Fibroblast of the aortic adventitia (primary cell): ENCODE data around the gene ZNF786. TPM values are rescaled to one million over a fixed set of nuclear protein-coding genes. Genes with fewer than 3 reads are reported as not detected.
"Not testable (repeated sequence)": the region's sequence is repeated elsewhere in the genome, so short reads cannot be mapped to it uniquely, and the experiment has no call there.

Experiments
- DNase-seq: peaks from one replicate; pipeline ENCODE4 v3.0.0-alpha.2; 2010; ENCODE audit warnings: low read depth
- H3K4me3 ChIP-seq: 2 replicates; pipeline ENCODE4 v1.5.1; 2011; ENCODE audit warnings: low read depth, mild to moderate bottlenecking, control low read depth, low read length, moderate library complexity
- CTCF ChIP-seq: IDR thresholded peaks from 2 replicates; pipeline ENCODE4 v1.5.1; 2011; ENCODE audit warnings: mild to moderate bottlenecking, low read length, control low read depth, inconsistent platforms; ENCODE audit not compliant: insufficient read depth
- total RNA-seq: library from RNA; depleted of rRNA; stranded (reverse); fragments of >200 nt; gene quantifications from 2 replicates; pipeline ENCODE4 v1.2.3, GENCODE V29; 2012; ENCODE audit warnings: low replicate concordance

Gene ZNF786
- total RNA-seq, 1 donor = 5.2 TPM

DNA sequence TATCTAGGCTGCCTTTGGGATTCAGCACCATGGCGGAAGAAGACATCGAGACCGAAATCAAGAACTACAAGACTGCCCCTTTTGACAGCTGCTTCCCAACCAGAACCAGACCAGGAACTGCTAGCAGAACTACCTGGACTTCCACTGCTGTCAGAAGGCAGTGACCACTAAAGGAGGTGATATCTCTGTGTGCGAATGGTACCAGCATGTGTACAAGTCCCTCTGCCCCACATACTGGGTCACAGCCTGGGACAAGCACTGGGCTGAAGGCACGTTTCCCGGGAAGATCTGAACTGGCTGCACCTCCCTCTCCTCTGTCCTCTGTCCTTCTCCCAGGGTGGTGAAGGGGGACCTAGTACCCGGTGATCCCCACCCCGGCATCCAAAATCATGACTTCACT lies 36.6 kb downstream of the ZNF786 start:
- no peak overlapping the region for H3K4me3 ChIP-seq
- DNase-seq = no peak
- no peak for TF ChIP-seq CTCF

- H3K4me3 ChIP-seq = no peak overlapping the region
- DNase-seq = no peak
- no peak for TF ChIP-seq CTCF
Measured at GRCh38 chr7:149053384-149053783, 37.1 kb downstream of the ZNF786 start.

GRCh38 chr7:149050941-149051340 lies 39.6 kb downstream of the ZNF786 start:
- TF ChIP-seq CTCF = no peak
- H3K4me3 ChIP-seq = no peak overlapping the region
- no peak for DNase-seq

DNA sequence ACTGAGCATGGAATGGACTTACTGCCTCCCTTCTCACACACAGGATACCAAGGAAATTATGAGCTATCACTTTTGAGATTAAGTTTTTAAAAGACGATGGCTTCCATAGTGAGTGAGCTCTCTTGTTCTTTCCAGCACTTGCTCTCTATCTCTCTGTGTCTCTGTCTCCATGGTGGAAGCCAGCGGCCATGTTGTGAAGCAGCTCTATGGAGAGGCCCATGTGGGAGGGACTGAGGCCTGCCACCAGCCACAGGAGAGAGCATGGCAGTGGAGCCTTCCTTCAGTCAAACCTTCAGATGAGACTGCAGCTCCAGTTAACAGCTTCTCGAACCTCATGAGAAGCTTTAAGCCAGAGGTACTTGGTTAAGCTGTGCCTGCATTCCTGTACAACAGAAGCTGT lies 41.7 kb downstream of the ZNF786 start:
- TF ChIP-seq CTCF = no peak
- DNase-seq = no peak

DNA sequence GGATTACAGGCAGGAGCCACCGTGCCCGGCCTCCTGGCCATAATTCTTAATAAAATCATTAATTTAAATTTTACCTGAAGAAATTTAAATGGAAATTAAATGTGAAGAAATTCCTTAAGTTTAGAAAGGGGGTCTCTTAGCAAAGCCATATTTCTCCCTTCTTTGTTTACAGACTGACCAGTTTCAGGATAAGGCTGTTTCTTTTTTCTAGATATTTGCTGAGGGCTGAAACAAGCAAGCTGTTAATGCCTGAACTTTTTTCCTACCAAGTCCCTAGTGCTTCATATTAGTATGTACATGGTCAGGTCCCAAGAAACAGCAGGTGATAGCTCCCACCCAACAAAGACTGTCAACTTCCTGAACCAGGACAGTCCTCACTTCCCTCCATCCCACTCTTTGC lies 44.1 kb downstream of the ZNF786 start:
- no peak for DNase-seq
- H3K4me3 ChIP-seq = no peak overlapping the region
- no peak for TF ChIP-seq CTCF

More for the DNA sequence above, 41.7 kb downstream of the ZNF786 start:
- H3K4me3 ChIP-seq = no peak overlapping the region

- no peak for DNase-seq
- no peak for TF ChIP-seq CTCF
- H3K4me3 ChIP-seq = no peak overlapping the region
Measured at GRCh38 chr7:149043936-149044335, 46.6 kb downstream of the ZNF786 start.

DNA sequence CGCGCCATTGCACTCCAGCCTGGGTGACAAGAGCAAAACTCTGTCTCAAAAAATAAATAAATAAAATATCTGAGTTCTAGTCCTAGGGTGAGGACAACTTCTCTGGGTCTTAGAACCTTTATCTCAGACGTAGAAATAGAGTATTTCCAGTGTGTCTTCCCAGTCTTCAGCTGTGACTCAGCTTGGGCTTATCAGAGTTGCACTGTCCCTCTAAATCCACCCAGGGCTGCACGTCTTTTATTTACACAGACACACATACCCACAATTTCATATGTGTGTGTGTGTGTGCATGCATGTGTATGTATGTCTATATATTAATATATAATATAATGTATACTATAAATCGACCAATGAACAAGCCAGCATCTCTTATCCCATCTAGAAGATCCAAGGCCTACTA lies 49.2 kb downstream of the ZNF786 start:
- no peak for DNase-seq
- TF ChIP-seq CTCF = no peak

DNA sequence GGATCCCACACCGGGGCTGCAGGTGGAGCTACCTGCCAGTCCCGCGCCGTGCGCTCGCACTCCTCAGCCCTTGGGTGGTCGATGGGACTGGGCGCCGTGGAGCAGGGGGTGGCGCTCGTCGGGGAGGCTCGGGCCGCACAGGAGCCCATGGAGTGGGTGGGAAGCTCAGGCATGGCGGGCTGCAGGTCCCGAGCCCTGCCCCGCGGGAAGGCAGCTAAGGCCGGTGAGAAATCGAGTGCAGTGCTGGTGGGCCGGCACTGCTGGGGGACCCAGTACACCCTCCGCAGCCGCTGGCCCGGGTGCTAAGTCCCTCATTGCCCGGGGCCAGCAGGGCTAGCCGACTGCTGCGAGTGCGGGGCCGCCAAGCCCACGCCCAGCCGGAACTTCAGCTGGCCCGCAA lies 51.9 kb downstream of the ZNF786 start:
- not testable (repeated sequence) for DNase-seq, H3K4me3 ChIP-seq

More for the DNA sequence above, 49.2 kb downstream of the ZNF786 start:
- H3K4me3 ChIP-seq = no peak overlapping the region
